H1 (cell line): Measurements from ENCODE around the gene CSF3R. TPM values are rescaled to one million over a fixed set of nuclear protein-coding genes. Genes with fewer than 3 reads are reported as not detected.

Experiments
- CTCF ChIA-PET: fragments of 300-600 bp; sonication (Branson Sonifier 250); formaldehyde crosslinking; loops from one replicate; lab custom pipeline; 2021; ENCODE audit not compliant: partially characterized antibody; lab: Charles Lee
- POLR2A ChIA-PET: fragments of 300-600 bp; sonication (Branson Sonifier 250); formaldehyde crosslinking; loops from one replicate; lab custom pipeline; 2021; ENCODE audit warnings: inconsistent platforms; ENCODE audit not compliant: partially characterized antibody; lab: Charles Lee
- DNase-seq, 2 experiments: peaks; one replicate each; pipeline versions ENCODE4 v3.0.0 to v3.0.0-alpha.2; 2010 to 2022; ENCODE audit warnings: low spot score in 2 of 2, low read depth in 1 of 2, mixed read lengths in 1 of 2
- FAIRE-seq: peaks from 2 replicates; lab custom pipeline; 2011; peaks lifted over from hg19 to GRCh38; lab: Jason Lieb, UNC
- H2AFZ ChIP-seq: 2 replicates; pipeline ENCODE4 v1.8.1; 2012; ENCODE audit warnings: low read length, inconsistent platforms
- H2AK5ac ChIP-seq: 2 replicates; pipeline ENCODE4 v1.6.1; 2013; ENCODE audit warnings: low read depth, low read length
- H2BK120ac ChIP-seq: replicated peaks from 2 replicates; pipeline ENCODE3; 2013; ENCODE audit warnings: low read depth, low read length, inconsistent platforms
- H2BK12ac ChIP-seq: 2 replicates; pipeline ENCODE4 v1.6.1; 2013; ENCODE audit warnings: low read depth, low read length
- H2BK15ac ChIP-seq: 2 replicates; pipeline ENCODE4 v1.6.1; 2013; ENCODE audit warnings: low read length
- H2BK20ac ChIP-seq: 2 replicates; pipeline ENCODE4 v1.6.1; 2013; ENCODE audit warnings: low read length
- H2BK5ac ChIP-seq: 2 replicates; pipeline ENCODE4 v1.6.1; 2013; ENCODE audit warnings: low read depth, low read length
- H3K14ac ChIP-seq: 2 replicates; pipeline ENCODE4 v1.6.1; 2013; ENCODE audit warnings: inconsistent platforms; ENCODE audit not compliant: insufficient read length
- H3K18ac ChIP-seq: 2 replicates; pipeline ENCODE4 v1.6.1; 2013; ENCODE audit warnings: low read length; ENCODE audit errors: extremely low read depth
- H3K23ac ChIP-seq: 2 replicates; pipeline ENCODE4 v1.6.1; 2013; ENCODE audit warnings: inconsistent platforms; ENCODE audit not compliant: insufficient read length
- H3K23me2 ChIP-seq: 2 replicates; pipeline ENCODE4 v1.6.1; 2013; ENCODE audit warnings: low read depth, low read length
- H3K27ac ChIP-seq: 2 replicates; pipeline ENCODE4 v1.6.1; 2011; ENCODE audit warnings: low read depth, low read length, inconsistent platforms
- H3K27me3 ChIP-seq, 4 experiments: replicated peaks in 1 of 4; 1 replicate in 1 of 4; 2 replicates in 3 of 4; pipeline versions ENCODE4 v1.6.1 to v1.8.1; 2011 to 2013; ENCODE audit warnings: low read length in 3 of 4, mild to moderate bottlenecking in 3 of 4, inconsistent platforms in 2 of 4, mixed read lengths in 2 of 4, moderate library complexity in 1 of 4; ENCODE audit not compliant: control insufficient read depth in 3 of 4, insufficient read depth in 3 of 4; ENCODE audit errors: extremely low read depth in 1 of 4
- H3K36me3 ChIP-seq, 4 experiments: 2 replicates each; pipeline versions ENCODE4 v1.6.1 to v1.8.1; 2011 to 2013; ENCODE audit warnings: mild to moderate bottlenecking in 4 of 4, low read length in 3 of 4, moderate library complexity in 2 of 4, control low read depth in 1 of 4, inconsistent platforms in 1 of 4; ENCODE audit not compliant: insufficient read depth in 4 of 4, control insufficient read depth in 2 of 4
- H3K4ac ChIP-seq: replicated peaks from 2 replicates; pipeline ENCODE3; 2013; ENCODE audit warnings: low read length, low read depth, mixed read lengths, inconsistent platforms; ENCODE audit not compliant: insufficient read length
- H3K4me1 ChIP-seq, 4 experiments: replicated peaks in 1 of 4; 1 replicate in 1 of 4; 2 replicates in 3 of 4; pipeline versions ENCODE4 v1.6.1 to v1.8.1; 2011 to 2013; ENCODE audit warnings: low read length in 3 of 4, inconsistent platforms in 2 of 4, mixed read lengths in 1 of 4; ENCODE audit not compliant: insufficient read depth in 4 of 4, control insufficient read depth in 3 of 4
- H3K4me2 ChIP-seq, 2 experiments: 2 replicates each; pipeline versions ENCODE4 v1.6.1 to v1.8.1; 2011 to 2013; ENCODE audit warnings: low read depth in 2 of 2, low read length in 2 of 2, control low read depth in 1 of 2, inconsistent platforms in 1 of 2, mild to moderate bottlenecking in 1 of 2; ENCODE audit not compliant: insufficient read depth in 1 of 2
- H3K4me3 ChIP-seq, 4 experiments: fragments of 200-600, 300-600 bp in 1 of 4; sonication (generic), shearing (Covaris generic), sonication (Bioruptor Twin) in 1 of 4; 2 replicates each; pipeline versions ENCODE4 v1.5.1 to v1.8.1; 2011 to 2016; ENCODE audit warnings: low read length in 4 of 4, low read depth in 3 of 4, control low read depth in 2 of 4, inconsistent platforms in 2 of 4, mild to moderate bottlenecking in 2 of 4, mixed read lengths in 1 of 4, moderate library complexity in 1 of 4; ENCODE audit not compliant: insufficient read depth in 2 of 4; ENCODE audit errors: extremely low read depth in 1 of 4
- H3K56ac ChIP-seq: replicated peaks from 2 replicates; pipeline ENCODE3; 2013; ENCODE audit warnings: low read depth, mild to moderate bottlenecking, mixed read lengths, low read length, inconsistent platforms; ENCODE audit not compliant: insufficient read length
- H3K79me1 ChIP-seq: 2 replicates; pipeline ENCODE4 v1.6.1; 2013; ENCODE audit warnings: low read depth, low read length, control low read depth
- H3K79me2 ChIP-seq, 2 experiments: 2 replicates each; pipeline versions ENCODE4 v1.6.1 to v1.8.1; 2012 to 2013; ENCODE audit warnings: low read length in 2 of 2, mild to moderate bottlenecking in 2 of 2, inconsistent platforms in 1 of 2; ENCODE audit not compliant: insufficient read depth in 2 of 2, control insufficient read depth in 1 of 2
- H3K9ac ChIP-seq, 4 experiments: replicated peaks in 1 of 4; 1 replicate in 1 of 4; 2 replicates in 3 of 4; pipeline versions ENCODE4 v1.6.1 to v1.8.1; 2011 to 2013; ENCODE audit warnings: low read depth in 3 of 4, low read length in 3 of 4, control low read depth in 2 of 4, mild to moderate bottlenecking in 2 of 4, moderate library complexity in 2 of 4, inconsistent platforms in 1 of 4; ENCODE audit errors: extremely low read depth in 1 of 4
- H3K9me3 ChIP-seq, 2 experiments: 2 replicates each; pipeline versions ENCODE4 v1.6.1 to v1.8.1; 2012 to 2013; ENCODE audit warnings: mild to moderate bottlenecking in 2 of 2, moderate library complexity in 2 of 2, control low read depth in 1 of 2, inconsistent platforms in 1 of 2, low read depth in 1 of 2, low read length in 1 of 2, mixed read lengths in 1 of 2; ENCODE audit not compliant: insufficient read depth in 2 of 2
- H4K20me1 ChIP-seq, 2 experiments: replicated peaks in 1 of 2; 2 replicates each; pipeline versions ENCODE3 to v1.8.1; 2011 to 2013; ENCODE audit warnings: inconsistent platforms in 2 of 2, low read length in 2 of 2, mild to moderate bottlenecking in 1 of 2; ENCODE audit not compliant: insufficient read depth in 2 of 2, control insufficient read depth in 1 of 2
- H4K5ac ChIP-seq: 2 replicates; pipeline ENCODE4 v1.6.1; 2013; ENCODE audit warnings: low read length, low read depth, mixed read lengths, inconsistent platforms; ENCODE audit not compliant: insufficient read length
- H4K8ac ChIP-seq: 2 replicates; pipeline ENCODE4 v1.8.0; 2013; ENCODE audit warnings: mild to moderate bottlenecking, moderate library complexity, low read length, inconsistent platforms; ENCODE audit not compliant: insufficient read depth; ENCODE audit errors: extremely low read depth
- H4K91ac ChIP-seq: replicated peaks from 2 replicates; pipeline ENCODE3; 2013; ENCODE audit warnings: low read length, mixed read lengths, inconsistent platforms; ENCODE audit not compliant: insufficient read length
- HDAC6 ChIP-seq: IDR thresholded peaks from one replicate; pipeline ENCODE4 v1.7.1; 2012; ENCODE audit warnings: low read depth, mild to moderate bottlenecking, inconsistent platforms, low read length, moderate library complexity
- JUND ChIP-seq: IDR thresholded peaks from 2 replicates; pipeline ENCODE4 v1.6.1; 2011; ENCODE audit warnings: mild to moderate bottlenecking, improper control_type of control experiment, low read length
- MAFK ChIP-seq: IDR thresholded peaks from 2 replicates; pipeline ENCODE4 v1.6.1; 2012; ENCODE audit warnings: low read depth, mild to moderate bottlenecking, improper control_type of control experiment, low read length
- RAD21 ChIP-seq, 2 experiments: IDR thresholded peaks in 1 of 2; conservative IDR thresholded peaks in 1 of 2; 2 replicates each; pipeline ENCODE4 v1.6.1; 2011; ENCODE audit warnings: low read depth in 2 of 2, low read length in 2 of 2, improper control_type of control experiment in 1 of 2, inconsistent platforms in 1 of 2, mild to moderate bottlenecking in 1 of 2, moderate library complexity in 1 of 2
- RBBP5 ChIP-seq: IDR thresholded peaks from 2 replicates; pipeline ENCODE4 v1.7.1; 2012; ENCODE audit warnings: low read depth, mild to moderate bottlenecking, inconsistent platforms, low read length, moderate library complexity, borderline replicate concordance
- RFX5 ChIP-seq: IDR thresholded peaks from 2 replicates; pipeline ENCODE4 v1.6.1; 2011; ENCODE audit warnings: low read depth, low read length, improper control_type of control experiment, borderline replicate concordance
- SIN3A ChIP-seq, 2 experiments: IDR thresholded peaks in 1 of 2; conservative IDR thresholded peaks in 1 of 2; 2 replicates each; pipeline ENCODE4 v1.6.1; 2011 to 2012; ENCODE audit warnings: low read length in 2 of 2, improper control_type of control experiment in 1 of 2, low read depth in 1 of 2, mild to moderate bottlenecking in 1 of 2
- SIX5 ChIP-seq: IDR thresholded peaks from 2 replicates; pipeline ENCODE4 v1.6.1; 2011; ENCODE audit warnings: mild to moderate bottlenecking, low read depth, low read length
- YY1 ChIP-seq: IDR thresholded peaks from 2 replicates; pipeline ENCODE4 v1.6.1; 2011; ENCODE audit warnings: low read depth, mild to moderate bottlenecking, low read length
- WGBS, 2 experiments: shearing (Covaris generic) in 1 of 2; methylation state at CpG; one replicate each; pipeline versions ENCODE4 v1.1.6 to v1.1.7; 2013 to 2015; ENCODE audit warnings: low lambda C conversion rate in 2 of 2, mixed read lengths in 2 of 2, inconsistent platforms in 1 of 2, low coverage in 1 of 2, missing lambda C conversion rate in 1 of 2; ENCODE audit not compliant: insufficient replicate concordance in 2 of 2, insufficient coverage in 1 of 2, insufficient read length in 1 of 2; ENCODE audit errors: extremely low coverage in 1 of 2, missing lambda C conversion rate in 1 of 2; 5-methylcytosine and 5-hydroxymethylcytosine counted together
- polyA plus RNA-seq, 7 experiments: library from polyadenylated mRNA; depleted of rRNA in 3 of 7; stranded (reverse) in 5 of 7; unstranded in 2 of 7; fragments of >200 nt in 5 of 7; fragments of 200-250 nt in 2 of 7; gene quantifications; 1 replicate in 5 of 7; 2 replicates in 1 of 7; 4 replicates in 1 of 7; pipeline versions ENCODE4 v1.2.1 to v1.2.3, GENCODE V29; 2011 to 2013; ENCODE audit warnings: missing spikeins in 2 of 7, mixed read lengths in 2 of 7
- total RNA-seq: library from RNA; stranded (reverse); fragmentation: NEBNext Ultra II Directional; extraction: Animal tissue kit (Norgen Biotek cat#: 25700); gene quantifications from 2 replicates; pipeline ENCODE4 v1.2.1, GENCODE V29; 2021

The CSF3R gene
- total and polyA plus RNA-seq, 2 of the 8 experiments (the other 6 are each of a cell fraction or from before 2014, with no cell fraction given): not detected

- Histone ChIP-seq H2BK12ac (no peak overlapping the region), H3K18ac (no peak overlapping the region), H3K36me3 (no peaks in the 10 kb centered on the region), H2AK5ac (no peak overlapping the region), H3K9ac (no peak overlapping the region), H3K79me1 (no peaks in the 10 kb centered on the region), H3K9me3 (no peaks in the 10 kb centered on the region; a peak in 1 of 4 replicates), H3K27ac (no peak overlapping the region), H4K91ac (no peak overlapping the region), H2BK5ac (no peak overlapping the region), H3K4me1 (peaks cover 0 to 4% (median 1%) of the 10 kb centered on the region in 4 experiments; a peak in 2 of 7 replicates), H4K5ac (no peak overlapping the region), H2BK15ac (no peak overlapping the region), H3K14ac (no peak overlapping the region), H3K4ac (no peak overlapping the region), H3K4me2 (no peak overlapping the region), H3K23me2 (no peaks in the 10 kb centered on the region), H2BK120ac (no peak overlapping the region), H4K20me1 (no peaks in the 10 kb centered on the region), H3K27me3 (no peaks in the 10 kb centered on the region), H3K79me2 (no peaks in the 10 kb centered on the region), H3K56ac (no peak overlapping the region), H2AFZ (peak overlapping the region; percentile 73; the same call in 1 of the 2 replicates), H3K4me3 (no peak overlapping the region), H3K23ac (no peak overlapping the region), H4K8ac (no peak overlapping the region; the same call in none of the 2 replicates), H2BK20ac (no peak overlapping the region; the same call in 1 of the 2 replicates)
- 83% methylated on average over 7 of the region's 7 CpGs; no CpG with 5 or more reads in 1 of the 2 experiments for WGBS, 2 experiments
- POLR2A ChIA-PET: no interaction called here
- FAIRE-seq (no peak), DNase-seq (peak in 1 of 2 experiments; percentile 59)
- CTCF ChIA-PET: interaction anchor here (0.6 to 1.7 kb wide), 6 partner anchors 12 to 67 kb away, joined by 3 to 9 read pairs (median 6); no protein-coding TSS in a partner anchor
- TF ChIP-seq SIN3A (conservative IDR thresholded peaks at IDR 0.05 in 1 of 2, IDR thresholded peaks at IDR 0.05 in 1 of 2; ENCODE audit: low read depth in 1 of 2, low read length in 2 of 2): no peak
- TF ChIP-seq MAFK: no peak
- TF ChIP-seq RAD21 (IDR thresholded peaks at IDR 0.05 in 1 of 2, conservative IDR thresholded peaks at IDR 0.05 in 1 of 2; ENCODE audit: low read depth in 2 of 2, low read length in 2 of 2): peak in 1 of 2 experiments; percentile 11; a peak in 2 of 4 replicates
- no peak for TF ChIP-seq RBBP5
- TF ChIP-seq HDAC6: no peak
- no peak for TF ChIP-seq RFX5
- TF ChIP-seq JUND: no peak
- TF ChIP-seq SIX5: no peak
- peak; percentile 85 for TF ChIP-seq YY1
These were observed 45.9 kb upstream of the CSF3R start for GRCh38 chr1:36528361-36529349.
